Brain microvascular endothelial cell (primary cell): ENCODE results near the gene IPPK.

Experiments used
- DNase-seq: peaks from one replicate; pipeline ENCODE4 v3.0.0-alpha.2; 2020
- H3K27ac ChIP-seq: fragments of 250-450 bp; sonication (Bioruptor Pico); 2 replicates; pipeline ENCODE4 v1.5.1; 2020; ENCODE audit warnings: mild to moderate bottlenecking, moderate library complexity
- H3K27me3 ChIP-seq: fragments of 250-450 bp; sonication (Bioruptor Pico); replicated peaks from 2 replicates; pipeline ENCODE4 v1.5.1; 2020; ENCODE audit warnings: mild to moderate bottlenecking
- H3K36me3 ChIP-seq: fragments of 250-450 bp; sonication (Bioruptor Pico); replicated peaks from 2 replicates; pipeline ENCODE4 v1.5.1; 2020; ENCODE audit warnings: mild to moderate bottlenecking
- H3K4me3 ChIP-seq: 2 replicates; pipeline ENCODE4 v1.5.1; 2011; ENCODE audit warnings: low read depth, mild to moderate bottlenecking, control low read depth, low read length, moderate library complexity
- in situ Hi-C: cut with HindIII; loops from 2 replicates; pipeline ENCODE4 v1.10.0; 2017; ENCODE audit warnings: low sequenced_read_pairs, low pct_ligation_motif_present
- TF ChIP-seq, protein P1 (sequence below): IDR thresholded peaks from 2 replicates; pipeline ENCODE4 v1.5.1; 2011; ENCODE audit warnings: low read depth, mild to moderate bottlenecking, moderate library complexity, low read length, control low read depth, inconsistent platforms; ENCODE audit errors: missing control alignments

The IPPK gene

DNA sequence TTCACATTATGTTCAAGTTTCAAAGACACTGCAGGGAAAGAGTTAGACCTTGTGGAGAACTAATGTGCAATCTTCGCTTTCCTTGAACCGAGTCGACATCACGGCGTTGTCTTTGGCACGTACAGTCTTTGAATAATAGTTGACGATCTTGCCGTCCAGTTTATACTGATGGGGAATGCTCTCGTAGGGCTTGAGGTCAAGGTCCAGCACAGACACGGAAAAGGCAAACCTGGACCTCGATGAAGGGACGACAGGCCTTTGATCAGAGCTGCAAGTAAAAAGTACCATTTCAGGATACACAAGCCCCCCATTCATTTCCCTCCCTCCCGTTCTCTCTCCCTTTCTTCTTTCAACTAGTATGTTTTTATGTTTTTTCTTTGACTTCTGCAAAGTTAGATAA is 54.1 kb downstream of the IPPK start:
- H3K36me3 ChIP-seq = peaks cover 62% of the 10 kb centered on the region
- H3K27me3 ChIP-seq = no peaks in the 10 kb centered on the region
- no peak overlapping the region for H3K27ac ChIP-seq
- TF ChIP-seq, protein P1, sequence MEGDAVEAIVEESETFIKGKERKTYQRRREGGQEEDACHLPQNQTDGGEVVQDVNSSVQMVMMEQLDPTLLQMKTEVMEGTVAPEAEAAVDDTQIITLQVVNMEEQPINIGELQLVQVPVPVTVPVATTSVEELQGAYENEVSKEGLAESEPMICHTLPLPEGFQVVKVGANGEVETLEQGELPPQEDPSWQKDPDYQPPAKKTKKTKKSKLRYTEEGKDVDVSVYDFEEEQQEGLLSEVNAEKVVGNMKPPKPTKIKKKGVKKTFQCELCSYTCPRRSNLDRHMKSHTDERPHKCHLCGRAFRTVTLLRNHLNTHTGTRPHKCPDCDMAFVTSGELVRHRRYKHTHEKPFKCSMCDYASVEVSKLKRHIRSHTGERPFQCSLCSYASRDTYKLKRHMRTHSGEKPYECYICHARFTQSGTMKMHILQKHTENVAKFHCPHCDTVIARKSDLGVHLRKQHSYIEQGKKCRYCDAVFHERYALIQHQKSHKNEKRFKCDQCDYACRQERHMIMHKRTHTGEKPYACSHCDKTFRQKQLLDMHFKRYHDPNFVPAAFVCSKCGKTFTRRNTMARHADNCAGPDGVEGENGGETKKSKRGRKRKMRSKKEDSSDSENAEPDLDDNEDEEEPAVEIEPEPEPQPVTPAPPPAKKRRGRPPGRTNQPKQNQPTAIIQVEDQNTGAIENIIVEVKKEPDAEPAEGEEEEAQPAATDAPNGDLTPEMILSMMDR = no peak
- DNase-seq = no peak
- in situ Hi-C loops = no loop called here
- H3K4me3 ChIP-seq = no peak overlapping the region

DNA sequence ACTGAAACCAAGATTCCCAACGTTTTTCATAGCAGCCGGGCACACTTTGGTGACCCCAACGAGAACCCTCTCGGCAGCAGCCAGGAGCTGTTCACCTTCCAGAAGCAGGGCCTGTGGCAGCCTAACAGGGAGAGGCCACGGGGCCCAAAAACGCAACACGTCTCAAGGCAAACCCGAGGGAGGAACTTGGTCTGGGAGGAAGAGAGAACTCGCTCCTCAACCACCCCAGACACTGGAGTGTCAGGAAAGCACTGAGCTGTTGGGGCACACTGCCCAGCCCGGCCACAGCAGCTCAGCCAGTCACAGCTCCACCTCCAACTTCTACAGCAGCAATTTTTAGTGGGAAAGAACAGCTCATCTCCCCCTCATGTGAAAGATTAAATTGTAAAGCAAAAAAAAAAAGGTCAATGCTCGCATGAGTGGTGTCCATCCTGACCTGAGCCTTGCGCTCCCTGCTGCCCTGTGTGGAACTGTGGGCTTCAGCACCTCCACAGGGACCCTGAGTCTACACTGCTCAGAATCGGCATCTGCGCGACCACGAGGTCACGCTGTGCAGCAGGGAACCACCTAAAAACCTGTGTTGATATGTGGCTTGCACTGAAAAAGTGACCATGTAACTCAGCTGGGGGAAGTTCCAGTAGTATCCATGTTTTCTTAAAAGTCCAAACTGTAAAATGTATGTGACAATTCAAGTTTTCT is 55.0 kb downstream of the IPPK start:
- Histone ChIP-seq H3K4me3 (no peak overlapping the region), H3K36me3 (peaks cover 59% of the 10 kb centered on the region)

DNA sequence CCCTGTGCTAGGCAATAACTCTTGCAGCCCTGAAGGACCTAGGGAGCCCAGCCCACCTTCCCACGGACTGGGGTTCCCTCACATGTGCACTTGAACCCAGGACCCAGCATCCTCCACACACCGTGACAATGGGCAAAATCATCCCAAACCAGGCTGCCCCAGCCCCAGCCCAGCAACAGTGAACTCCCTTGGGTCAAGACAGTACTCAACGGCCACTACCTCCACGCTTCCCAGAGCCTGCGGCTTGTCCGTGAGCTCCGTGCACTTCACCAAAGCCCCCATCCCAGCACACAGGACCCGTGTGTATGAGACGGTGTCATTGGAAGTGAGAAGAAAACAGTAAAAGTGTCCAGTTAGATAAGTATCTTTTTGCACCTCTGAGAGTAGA is 55.8 kb downstream of the IPPK start:
- H3K4me3 ChIP-seq = no peak overlapping the region
- TF ChIP-seq, protein P1 = no peak
- no peak for DNase-seq
- H3K27ac ChIP-seq = no peak overlapping the region
- in situ Hi-C loops = no loop called here
- peaks cover 54% of the 10 kb centered on the region for H3K36me3 ChIP-seq
- H3K27me3 ChIP-seq = no peaks in the 10 kb centered on the region

More for the DNA sequence above, 55.0 kb downstream of the IPPK start:
- no peak for DNase-seq
- Histone ChIP-seq H3K27me3 (no peaks in the 10 kb centered on the region), H3K27ac (no peak overlapping the region)
- TF ChIP-seq, protein P1 = no peak
- in situ Hi-C loops = no loop called here

DNA sequence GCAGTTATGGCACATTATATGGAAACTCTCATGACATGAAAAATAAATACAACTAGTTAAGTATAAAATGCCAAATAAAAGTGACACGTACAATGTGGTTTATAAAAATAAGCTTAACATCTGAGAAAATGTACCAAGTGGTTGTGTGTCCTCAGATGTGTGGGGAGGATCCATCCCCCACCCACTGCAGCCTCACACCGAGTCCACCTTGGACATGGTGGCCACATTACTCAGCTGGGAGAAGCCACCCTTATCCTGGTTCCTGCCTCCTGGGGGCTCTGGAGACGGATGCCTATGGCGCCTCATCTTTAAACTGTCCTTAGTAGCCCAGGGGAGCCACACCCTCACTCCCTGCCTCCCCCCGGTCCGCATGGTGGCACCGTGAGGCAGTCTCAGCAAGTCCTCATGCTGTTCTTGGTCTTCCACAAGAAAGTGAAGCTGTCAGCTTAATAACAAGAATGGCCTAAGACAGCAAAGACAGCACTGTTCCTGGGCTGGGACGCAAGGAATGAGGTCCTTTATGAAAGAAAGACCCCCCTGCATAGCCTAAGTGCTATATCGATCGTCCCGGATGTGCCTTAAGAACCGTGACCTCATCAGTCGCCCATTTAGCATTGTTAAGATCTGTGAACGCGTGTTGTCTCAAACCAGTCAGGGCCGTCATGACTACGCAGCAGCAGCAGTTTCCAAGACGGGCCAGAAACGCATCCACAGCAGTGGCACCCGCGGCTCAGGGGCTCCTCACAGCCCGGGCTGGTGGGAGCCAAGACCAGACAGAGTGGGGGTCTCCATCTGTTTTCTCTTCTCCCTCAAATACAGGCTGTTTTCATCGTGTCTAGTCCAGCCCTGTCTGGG is 56.4 kb downstream of the IPPK start:
- in situ Hi-C loops = no loop called here
- peaks cover 50% of the 10 kb centered on the region for H3K36me3 ChIP-seq
- no peak overlapping the region for H3K27ac ChIP-seq
- H3K27me3 ChIP-seq = no peaks in the 10 kb centered on the region
- TF ChIP-seq, protein P1 = no peak
- DNase-seq = no peak
- no peak overlapping the region for H3K4me3 ChIP-seq

DNA sequence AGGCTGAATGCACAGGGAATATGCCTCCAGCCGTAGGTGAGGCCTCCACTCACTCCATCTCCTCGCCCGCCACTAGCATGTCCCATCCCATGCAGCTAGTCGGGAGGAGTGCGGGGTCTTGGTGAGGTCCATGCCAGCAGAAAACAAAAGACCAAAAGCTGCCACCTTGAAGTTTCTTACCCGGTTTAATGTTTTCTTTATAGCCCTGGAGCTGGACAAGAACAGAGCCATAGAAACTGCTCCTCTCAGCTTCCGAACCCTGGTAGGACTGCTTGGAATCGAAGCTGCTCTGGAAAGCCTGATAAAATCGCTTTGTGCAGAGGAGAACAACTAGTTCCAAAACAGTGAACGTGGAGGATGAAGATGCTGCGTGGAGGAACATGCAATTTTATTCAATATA is 57.1 kb downstream of the IPPK start:
- Histone ChIP-seq H3K27ac (no peak overlapping the region), H3K27me3 (no peaks in the 10 kb centered on the region), H3K36me3 (peaks cover 43% of the 10 kb centered on the region), H3K4me3 (no peak overlapping the region)
- DNase-seq = no peak
- in situ Hi-C loops = no loop called here
- TF ChIP-seq, protein P1 = no peak
